Panc1 (cell line): ENCODE results near the gene MRPL18.

Experiments
- CTCF ChIP-seq: fragments of 450-650 bp; IDR thresholded peaks from 2 replicates; pipeline ENCODE4 v1.5.1; 2017; ENCODE audit warnings: mild to moderate bottlenecking
- POLR2AphosphoS5 ChIP-seq: IDR thresholded peaks from 2 replicates; pipeline ENCODE4 v1.6.1; 2012; ENCODE audit warnings: mild to moderate bottlenecking, low read depth, low read length, moderate library complexity
- REST ChIP-seq, 2 experiments: IDR thresholded peaks; 2 replicates each; pipeline ENCODE4 v1.6.1; 2011 to 2012; ENCODE audit warnings: low read depth in 2 of 2, control low read depth in 1 of 2, low read length in 1 of 2, mild to moderate bottlenecking in 1 of 2, moderate library complexity in 1 of 2; ENCODE audit not compliant: insufficient read depth in 1 of 2
- TCF7L2 ChIP-seq: IDR thresholded peaks from 2 replicates; pipeline ENCODE4 v1.6.1; 2011; ENCODE audit warnings: mild to moderate bottlenecking, low read depth, low read length, inconsistent platforms

GRCh38 chr6:159815410-159815809 is 25.1 kb downstream of the MRPL18 start:
- TF ChIP-seq CTCF: no peak
- no peak for TF ChIP-seq POLR2AphosphoS5
- no peak for TF ChIP-seq REST (IDR thresholded peaks at IDR 0.05; ENCODE audit: insufficient read depth in 1 of 2, low read depth in 2 of 2, low read length in 1 of 2)
- no peak for TF ChIP-seq TCF7L2
